ENCODE data around the gene PCNX2. TPM values are rescaled to one million over a fixed set of nuclear protein-coding genes. Genes with fewer than 3 reads are reported as not detected.

Gene PCNX2
- total and polyA plus RNA-seq, 2 donors (not counting 3 experiments of a cell fraction or from before 2014, with no cell fraction given): 6.6 to 11.0 TPM

GRCh38 chr1:232937741-232938375 lies 357.7 kb downstream of the PCNX2 start:
- Histone ChIP-seq H3K27me3 (ENCODE audit: control insufficient read depth in 2 of 2, insufficient read depth in 2 of 2, low read length in 2 of 2) (no peaks in the 10 kb centered on the region), H3K4me3 (replicated peaks in 1 of 3; ENCODE audit: insufficient read depth in 1 of 3, low read depth in 1 of 3, low read length in 3 of 3) (no peak overlapping the region), H3K9me1 (replicated peaks; ENCODE audit: control insufficient read depth, extremely low read depth, insufficient read depth, low read length) (no peaks in the 10 kb centered on the region), H3K4me2 (ENCODE audit: insufficient read depth, low read length) (no peak overlapping the region), H4K20me1 (replicated peaks; ENCODE audit: control insufficient read depth, extremely low read depth, insufficient read depth, low read length) (no peaks in the 10 kb centered on the region), H3K9ac (replicated peaks; ENCODE audit: extremely low read depth, insufficient read depth, low read length) (no peak overlapping the region), H3K27ac (ENCODE audit: insufficient read depth, low read depth, low read length) (no peak overlapping the region), H3K4me1 (ENCODE audit: control insufficient read depth, extremely low read depth, insufficient read depth, low read length) (no peaks in the 10 kb centered on the region), H3K9me3 (replicated peaks; ENCODE audit: control insufficient read depth, insufficient read depth, low read length) (no peaks in the 10 kb centered on the region), H3K79me2 (ENCODE audit: control insufficient read depth, insufficient read depth, low read length) (no peaks in the 10 kb centered on the region), H3K36me3 (ENCODE audit: control insufficient read depth in 2 of 2, extremely low read depth in 1 of 2, insufficient read depth in 2 of 2, low read length in 2 of 2) (no peaks in the 10 kb centered on the region), H2AFZ (ENCODE audit: low read depth, low read length) (no peak overlapping the region)
- ChIA-PET POLR2A (no interaction called here), CTCF (no interaction called here)
- FAIRE-seq (no peak), DNase-seq (ENCODE audit: low read depth, low spot score) (no peak)
- dilution Hi-C loops (cut with MboI; ENCODE audit: extremely low pct_ligation_motif_present, low sequenced_read_pairs): no loop called here
- TF ChIP-seq CTCF (IDR thresholded peaks at IDR 0.05; ENCODE audit: extremely low read depth in 1 of 2, insufficient read depth in 1 of 2, low read depth in 1 of 2, low read length in 2 of 2) (no peak), POLR2AphosphoS5 (IDR thresholded peaks at IDR 0.05; ENCODE audit: insufficient read depth, low read depth, low read length) (no peak), POLR2A (IDR thresholded peaks at IDR 0.05; ENCODE audit: low read depth, low read length) (no peak), MYC (IDR thresholded peaks at IDR 0.05; ENCODE audit: low read depth, low read length) (no peak), FOS (IDR thresholded peaks at IDR 0.05; ENCODE audit: borderline replicate concordance, insufficient read depth, low read length) (no peak), MAX (IDR thresholded peaks at IDR 0.05; ENCODE audit: insufficient read depth, insufficient read length) (no peak), EZH2 (IDR thresholded peaks at IDR 0.05; ENCODE audit: borderline replicate concordance, low read depth, low read length, severe bottlenecking) (no peak), GATA2 (IDR thresholded peaks at IDR 0.05; ENCODE audit: insufficient read depth, insufficient read length, low read depth, low read length) (no peak), JUN (IDR thresholded peaks at IDR 0.05; ENCODE audit: borderline replicate concordance, insufficient read depth, insufficient read length, low read depth) (no peak)
- BruUV-seq (replicated peaks): no TSS peak
- intact Hi-C loops (cut with micrococcal nuclease): no loop called here
